Measurements from ENCODE around the gene CATSPERD.
A peak's percentile ranks its signal among the peaks of the same experiment; 100 is the strongest.

The CATSPERD gene

GRCh38 chr19:5823579-5824281 lies 103.3 kb downstream of the CATSPERD start:
- DNase-seq: no peak

GRCh38 chr19:5824751-5825150 lies 104.3 kb downstream of the CATSPERD start:
- peak in 1 of 56 donors; percentile 9 for DNase-seq

GRCh38 chr19:5825178-5825577 lies 104.7 kb downstream of the CATSPERD start:
- peak in 11 of 56 donors; percentile 5 to 51 (median 14) for DNase-seq

- peak in 6 of 56 donors; percentile 1 to 27 (median 12) for DNase-seq
Observed at GRCh38 chr19:5826531-5827341, 106.3 kb downstream of the CATSPERD start.

- DNase-seq: no peak
Observed at GRCh38 chr19:5827342-5827890, 107.0 kb downstream of the CATSPERD start.

GRCh38 chr19:5827891-5828660 lies 107.6 kb downstream of the CATSPERD start:
- DNase-seq: peak in 51 of 56 donors; percentile 3 to 86 (median 66)

Measured in amygdala (tissue), 56 donors.